ENCODE measurements around the gene WNT8B.

WNT8B gene

DNA sequence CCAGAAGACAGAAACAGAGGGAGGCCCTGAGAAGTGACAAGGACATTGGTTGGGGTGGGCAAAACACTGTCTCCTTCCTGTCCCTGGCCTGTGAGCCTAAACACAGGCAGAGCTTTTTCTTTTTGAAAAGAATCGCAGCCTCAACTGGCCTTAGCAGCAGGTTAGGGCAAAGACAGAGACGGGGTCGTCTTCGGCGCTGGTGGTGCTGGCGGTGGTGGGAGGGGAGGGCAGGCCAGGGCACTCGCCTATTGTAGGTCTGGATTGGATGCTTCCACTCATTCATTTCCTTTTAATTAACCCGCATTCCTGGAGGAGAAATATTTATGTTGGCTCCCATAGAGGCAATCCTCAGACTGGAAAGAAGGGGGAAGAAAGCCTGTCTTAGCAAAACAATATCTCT, 22.6 kb downstream of the WNT8B start:
- peak overlapping the region; percentile 2 for H3K9ac ChIP-seq (ENCODE audit: low read length)
- H3K27ac ChIP-seq (ENCODE audit: low read length) = no peak overlapping the region
- H3K4me3 ChIP-seq (ENCODE audit: low read length) = peak overlapping the region; percentile 39
- no peaks in the 10 kb centered on the region for H3K9me3 ChIP-seq (ENCODE audit: control insufficient read depth, low read depth, low read length)
- no peaks in the 10 kb centered on the region for H3K36me3 ChIP-seq (ENCODE audit: control insufficient read depth, low read depth, low read length)
- peaks cover 32% of the 10 kb centered on the region for H3K4me1 ChIP-seq (ENCODE audit: control insufficient read depth, low read depth, low read length)
- peaks cover 99% of the 10 kb centered on the region for H3K27me3 ChIP-seq (ENCODE audit: control insufficient read depth, insufficient read depth, low read length)

DNA sequence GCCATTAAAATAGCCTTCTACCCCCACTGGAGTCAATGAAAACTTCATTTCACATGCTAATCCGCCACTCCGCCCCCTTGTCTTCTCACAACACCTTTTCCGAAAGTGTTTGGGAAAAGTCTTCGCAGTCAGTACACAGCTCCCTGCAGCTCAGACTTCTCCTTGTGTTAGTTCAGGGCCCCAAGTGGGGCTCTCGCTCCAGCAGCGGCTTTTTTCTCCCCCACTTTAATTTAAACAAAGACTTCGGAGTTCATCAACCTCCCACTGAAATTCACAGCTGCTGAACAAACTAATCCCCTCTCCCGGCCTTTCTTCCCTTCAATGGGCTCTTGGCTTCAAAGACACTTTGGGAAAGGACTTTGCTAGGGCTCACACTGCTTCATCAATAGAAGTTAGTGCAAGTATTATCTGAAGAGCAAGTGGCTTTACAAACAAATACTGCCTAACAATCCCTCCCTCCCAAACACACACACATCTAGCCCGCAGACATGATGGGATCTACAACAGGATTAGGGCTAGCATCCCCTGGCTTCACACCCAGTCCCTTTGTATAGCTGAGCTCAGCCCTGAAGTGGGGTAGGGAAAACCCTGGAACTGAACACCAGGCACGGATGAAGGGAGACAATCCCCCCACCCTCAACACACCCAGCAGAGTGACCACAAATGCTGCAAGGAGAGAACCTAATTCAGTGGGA, 23.1 kb downstream of the WNT8B start:
- Histone ChIP-seq H3K27me3 (ENCODE audit: control insufficient read depth, insufficient read depth, low read length) (peaks cover 99% of the 10 kb centered on the region), H3K27ac (ENCODE audit: low read length) (no peak overlapping the region), H3K4me1 (ENCODE audit: control insufficient read depth, low read depth, low read length) (peaks cover 32% of the 10 kb centered on the region), H3K9ac (ENCODE audit: low read length) (no peak overlapping the region), H3K36me3 (ENCODE audit: control insufficient read depth, low read depth, low read length) (no peaks in the 10 kb centered on the region), H3K9me3 (ENCODE audit: control insufficient read depth, low read depth, low read length) (no peaks in the 10 kb centered on the region), H3K4me3 (ENCODE audit: low read length) (peak overlapping the region; percentile 39)

DNA sequence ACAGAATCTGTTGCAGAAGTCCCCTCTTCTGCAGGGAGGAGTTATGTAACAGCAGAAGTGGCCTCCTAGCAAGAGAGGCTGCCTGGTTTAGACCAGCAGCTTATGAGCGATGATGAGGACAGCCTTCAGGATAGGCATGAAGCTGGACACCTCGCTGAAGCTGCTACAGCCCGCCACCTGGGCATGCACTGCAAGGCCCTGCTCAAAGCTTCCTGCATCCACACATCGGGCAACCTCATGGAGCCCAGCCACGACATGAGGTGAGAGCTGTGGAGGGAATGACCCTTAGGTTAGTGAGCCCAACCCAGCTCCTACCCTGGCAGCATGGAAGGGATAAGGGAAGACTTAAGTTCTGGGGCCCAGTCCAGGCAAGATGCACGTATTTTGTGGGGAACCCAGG, 24.7 kb downstream of the WNT8B start:
- no peak overlapping the region for H3K4me3 ChIP-seq (ENCODE audit: low read length)
- no peaks in the 10 kb centered on the region for H3K36me3 ChIP-seq (ENCODE audit: control insufficient read depth, low read depth, low read length)
- H3K4me1 ChIP-seq (ENCODE audit: control insufficient read depth, low read depth, low read length) = peaks cover 32% of the 10 kb centered on the region
- H3K9me3 ChIP-seq (ENCODE audit: control insufficient read depth, low read depth, low read length) = no peaks in the 10 kb centered on the region
- H3K27me3 ChIP-seq (ENCODE audit: control insufficient read depth, insufficient read depth, low read length) = peaks cover 99% of the 10 kb centered on the region
- no peak overlapping the region for H3K27ac ChIP-seq (ENCODE audit: low read length)
- no peak overlapping the region for H3K9ac ChIP-seq (ENCODE audit: low read length)

DNA sequence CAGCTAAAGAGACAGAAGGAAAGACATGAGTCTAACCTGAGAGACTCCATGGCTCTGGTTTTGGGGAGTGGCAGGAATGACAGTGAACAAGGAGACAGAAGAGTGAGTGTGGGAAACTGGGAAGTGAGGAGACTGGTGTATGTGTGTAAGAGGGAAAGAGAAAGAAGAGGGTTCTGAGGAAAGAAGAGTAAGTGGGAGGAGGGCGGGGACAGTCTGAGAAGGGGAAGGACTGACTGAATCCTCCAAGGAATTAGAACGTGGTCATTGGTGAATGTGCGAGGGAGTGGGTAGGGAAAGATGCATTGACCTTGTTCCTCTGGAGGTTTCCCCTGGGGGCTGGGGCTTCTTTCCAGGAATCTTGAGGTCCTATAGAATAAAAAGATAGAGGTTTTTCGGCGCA, 26.6 kb downstream of the WNT8B start:
- Histone ChIP-seq H3K4me1 (ENCODE audit: control insufficient read depth, low read depth, low read length) (peaks cover 25% of the 10 kb centered on the region), H3K9me3 (ENCODE audit: control insufficient read depth, low read depth, low read length) (no peaks in the 10 kb centered on the region), H3K27ac (ENCODE audit: low read length) (no peak overlapping the region), H3K27me3 (ENCODE audit: control insufficient read depth, insufficient read depth, low read length) (peaks cover 96% of the 10 kb centered on the region), H3K4me3 (ENCODE audit: low read length) (no peak overlapping the region), H3K9ac (ENCODE audit: low read length) (no peak overlapping the region), H3K36me3 (ENCODE audit: control insufficient read depth, low read depth, low read length) (no peaks in the 10 kb centered on the region)

DNA sequence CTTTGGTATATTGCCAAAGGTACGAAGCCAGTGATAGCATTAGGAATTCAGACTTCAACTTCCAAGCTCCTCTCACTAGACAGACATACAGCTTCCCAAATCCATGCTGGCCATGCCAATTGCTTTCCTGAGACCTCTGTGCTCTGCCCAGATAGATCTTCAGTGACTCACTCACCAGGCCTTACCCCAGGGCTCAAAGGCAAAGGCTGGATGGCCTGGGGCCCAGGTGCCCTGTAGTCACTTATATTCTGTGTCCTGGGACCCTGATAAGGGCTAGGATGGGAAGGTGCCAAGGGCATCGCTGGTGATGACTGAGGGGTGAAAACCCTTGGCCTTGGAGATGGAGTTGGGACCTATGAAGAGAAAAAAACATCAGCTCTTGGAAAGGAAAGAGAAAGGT, 27.7 kb downstream of the WNT8B start:
- Histone ChIP-seq H3K4me3 (ENCODE audit: low read length) (no peak overlapping the region), H3K9ac (ENCODE audit: low read length) (no peak overlapping the region)

DNA sequence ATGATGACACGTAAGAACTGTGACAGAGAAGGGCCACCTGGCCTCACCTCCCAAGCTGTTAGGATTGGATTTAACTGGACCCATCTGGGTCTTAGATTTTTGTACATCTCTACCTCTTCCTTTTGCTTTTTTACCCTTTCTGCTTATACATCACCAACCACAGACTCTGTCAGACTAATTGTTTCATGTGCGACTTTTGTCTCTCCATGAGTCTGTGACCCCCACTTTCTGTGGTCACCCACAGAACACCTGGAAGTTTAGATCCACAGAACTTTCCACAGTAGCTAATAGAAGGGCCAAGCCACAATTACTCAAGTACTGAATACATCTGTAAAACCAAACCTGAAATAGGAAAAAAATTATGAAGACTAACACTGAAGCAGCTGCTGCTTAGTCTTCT, 33.8 kb downstream of the WNT8B start:
- no peak overlapping the region for H3K9ac ChIP-seq (ENCODE audit: low read length)
- peaks cover 50% of the 10 kb centered on the region for H3K27me3 ChIP-seq (ENCODE audit: control insufficient read depth, insufficient read depth, low read length)
- no peaks in the 10 kb centered on the region for H3K4me1 ChIP-seq (ENCODE audit: control insufficient read depth, low read depth, low read length)
- no peak overlapping the region for H3K4me3 ChIP-seq (ENCODE audit: low read length)
- H3K27ac ChIP-seq (ENCODE audit: low read length) = no peak overlapping the region
- no peaks in the 10 kb centered on the region for H3K36me3 ChIP-seq (ENCODE audit: control insufficient read depth, low read depth, low read length)
- no peaks in the 10 kb centered on the region for H3K9me3 ChIP-seq (ENCODE audit: control insufficient read depth, low read depth, low read length)

More for the DNA sequence above, 27.7 kb downstream of the WNT8B start:
- no peaks in the 10 kb centered on the region for H3K36me3 ChIP-seq (ENCODE audit: control insufficient read depth, low read depth, low read length)
- H3K4me1 ChIP-seq (ENCODE audit: control insufficient read depth, low read depth, low read length) = peaks cover 13% of the 10 kb centered on the region
- no peaks in the 10 kb centered on the region for H3K9me3 ChIP-seq (ENCODE audit: control insufficient read depth, low read depth, low read length)
- no peak overlapping the region for H3K27ac ChIP-seq (ENCODE audit: low read length)
- H3K27me3 ChIP-seq (ENCODE audit: control insufficient read depth, insufficient read depth, low read length) = peaks cover 91% of the 10 kb centered on the region

DNA sequence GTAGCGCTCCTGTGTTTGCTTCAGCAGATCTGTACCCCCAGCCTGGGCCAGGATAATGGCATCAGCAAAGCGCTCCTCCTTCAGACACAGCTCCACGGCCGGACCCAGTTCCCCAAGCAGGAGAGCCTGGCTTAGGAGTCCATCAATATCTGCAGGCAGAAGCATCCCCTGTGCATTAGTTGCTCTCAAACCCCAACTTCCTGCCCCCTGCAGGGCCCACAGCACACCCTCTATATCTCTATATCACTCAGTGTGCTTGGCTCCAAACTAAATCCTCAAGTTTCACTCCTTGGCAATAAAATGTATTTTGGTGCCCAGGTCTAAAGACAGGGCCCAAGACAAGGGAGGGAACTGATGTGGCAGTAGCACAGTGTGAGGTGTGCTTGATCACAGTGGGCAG, 35.2 kb downstream of the WNT8B start:
- H3K9ac ChIP-seq (ENCODE audit: low read length) = no peak overlapping the region
- no peaks in the 10 kb centered on the region for H3K36me3 ChIP-seq (ENCODE audit: control insufficient read depth, low read depth, low read length)
- no peaks in the 10 kb centered on the region for H3K9me3 ChIP-seq (ENCODE audit: control insufficient read depth, low read depth, low read length)
- peaks cover 38% of the 10 kb centered on the region for H3K27me3 ChIP-seq (ENCODE audit: control insufficient read depth, insufficient read depth, low read length)
- no peaks in the 10 kb centered on the region for H3K4me1 ChIP-seq (ENCODE audit: control insufficient read depth, low read depth, low read length)
- no peak overlapping the region for H3K4me3 ChIP-seq (ENCODE audit: low read length)
- H3K27ac ChIP-seq (ENCODE audit: low read length) = no peak overlapping the region

DNA sequence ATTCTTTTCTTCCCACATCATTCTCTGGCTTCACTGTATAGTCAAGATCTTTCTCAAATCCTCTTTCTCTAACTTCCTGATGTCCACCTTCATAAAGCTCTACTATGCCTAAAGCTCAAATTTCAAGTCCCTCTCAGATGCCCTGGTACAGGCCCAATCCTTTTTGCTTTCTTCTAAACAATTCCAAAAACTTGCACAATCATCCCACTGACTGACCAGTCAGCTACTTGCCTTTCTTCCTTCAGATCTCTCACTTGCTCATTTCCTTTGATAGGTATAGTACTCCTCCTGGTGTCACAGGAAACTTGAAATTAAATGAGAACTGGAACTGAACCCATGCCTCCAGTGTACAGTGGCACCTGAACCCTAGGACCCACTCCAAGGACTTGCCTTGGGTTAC, 38.6 kb downstream of the WNT8B start:
- no peak overlapping the region for H3K9ac ChIP-seq (ENCODE audit: low read length)
- H3K9me3 ChIP-seq (ENCODE audit: control insufficient read depth, low read depth, low read length) = no peaks in the 10 kb centered on the region
- H3K4me1 ChIP-seq (ENCODE audit: control insufficient read depth, low read depth, low read length) = no peaks in the 10 kb centered on the region
- H3K4me3 ChIP-seq (ENCODE audit: low read length) = no peak overlapping the region
- H3K36me3 ChIP-seq (ENCODE audit: control insufficient read depth, low read depth, low read length) = no peaks in the 10 kb centered on the region
- H3K27me3 ChIP-seq (ENCODE audit: control insufficient read depth, insufficient read depth, low read length) = peaks cover 9% of the 10 kb centered on the region
- H3K27ac ChIP-seq (ENCODE audit: low read length) = no peak overlapping the region

DNA sequence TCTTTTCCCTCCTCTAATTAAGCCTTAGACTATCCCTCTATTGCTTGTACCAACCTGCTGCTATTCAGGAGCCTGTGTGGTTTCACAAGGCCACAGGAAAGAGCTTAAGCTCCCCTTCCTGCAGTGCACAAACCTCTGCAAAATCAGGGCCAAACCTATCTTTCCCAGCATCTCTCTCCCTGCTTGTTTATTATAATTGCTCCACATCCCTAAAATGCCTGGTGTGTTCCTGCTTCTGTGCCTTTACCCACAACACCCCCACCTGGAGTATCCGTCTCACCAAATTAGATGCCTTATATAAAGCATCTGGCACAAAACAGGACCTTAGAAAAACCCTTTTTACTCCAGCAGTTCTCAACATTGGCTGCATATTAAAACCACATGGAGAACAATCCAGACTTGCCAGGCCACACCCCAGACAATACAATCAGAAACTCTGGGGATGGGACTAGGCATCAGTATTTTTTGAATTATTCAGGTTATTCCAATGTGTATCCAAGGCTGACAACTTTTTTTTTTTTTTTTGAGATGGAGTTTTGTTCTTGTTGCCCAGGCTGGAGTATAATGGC, 40.2 kb downstream of the WNT8B start:
- Histone ChIP-seq H3K4me1 (ENCODE audit: control insufficient read depth, low read depth, low read length) (no peaks in the 10 kb centered on the region), H3K27ac (ENCODE audit: low read length) (no peak overlapping the region), H3K9ac (ENCODE audit: low read length) (no peak overlapping the region), H3K4me3 (ENCODE audit: low read length) (no peak overlapping the region), H3K27me3 (ENCODE audit: control insufficient read depth, insufficient read depth, low read length) (peaks cover 8% of the 10 kb centered on the region), H3K36me3 (ENCODE audit: control insufficient read depth, low read depth, low read length) (no peaks in the 10 kb centered on the region), H3K9me3 (ENCODE audit: control insufficient read depth, low read depth, low read length) (no peaks in the 10 kb centered on the region)

DNA sequence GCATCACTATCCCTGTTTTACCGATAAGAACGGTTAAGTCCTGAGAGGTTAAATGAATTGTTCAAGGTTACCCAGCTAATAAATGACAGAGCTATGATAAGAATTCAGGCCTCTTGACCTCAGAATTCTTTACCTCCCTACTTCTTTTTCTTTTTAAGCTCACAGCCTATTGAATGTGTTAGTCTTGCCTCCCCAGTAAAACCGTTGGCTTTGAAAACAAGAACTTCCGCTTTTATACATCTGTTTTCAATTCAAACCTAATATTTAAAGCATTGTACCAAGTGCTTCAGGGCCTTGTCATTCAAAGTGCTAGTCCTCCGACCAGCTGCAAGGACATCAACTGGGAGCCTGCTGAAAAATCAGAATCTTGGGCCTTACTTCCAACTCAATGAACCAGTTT, 41.3 kb downstream of the WNT8B start:
- no peaks in the 10 kb centered on the region for H3K4me1 ChIP-seq (ENCODE audit: control insufficient read depth, low read depth, low read length)

DNA sequence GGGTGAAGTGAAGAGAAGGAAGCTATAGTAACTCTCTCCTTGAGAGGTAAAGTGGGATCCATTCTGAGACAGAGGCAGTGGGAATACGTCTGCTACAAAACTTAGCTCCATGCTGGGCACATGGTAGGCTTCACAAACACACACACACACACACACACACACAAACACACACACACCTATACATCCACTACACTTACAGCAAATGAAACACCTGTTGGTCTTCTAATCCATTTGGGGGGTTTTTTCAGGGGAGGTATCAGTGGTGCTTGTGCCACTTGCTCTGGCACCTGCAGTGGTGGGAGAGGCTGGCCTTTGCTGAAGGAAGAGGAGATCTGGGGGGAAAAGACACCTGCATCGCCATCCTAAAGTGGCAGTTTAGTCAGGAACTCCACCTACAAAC, 42.4 kb downstream of the WNT8B start:
- H3K27me3 ChIP-seq (ENCODE audit: control insufficient read depth, insufficient read depth, low read length) = peaks cover 14% of the 10 kb centered on the region
- no peaks in the 10 kb centered on the region for H3K4me1 ChIP-seq (ENCODE audit: control insufficient read depth, low read depth, low read length)
- no peak overlapping the region for H3K9ac ChIP-seq (ENCODE audit: low read length)
- H3K36me3 ChIP-seq (ENCODE audit: control insufficient read depth, low read depth, low read length) = no peaks in the 10 kb centered on the region
- H3K9me3 ChIP-seq (ENCODE audit: control insufficient read depth, low read depth, low read length) = no peaks in the 10 kb centered on the region
- no peak overlapping the region for H3K27ac ChIP-seq (ENCODE audit: low read length)
- no peak overlapping the region for H3K4me3 ChIP-seq (ENCODE audit: low read length)

More for the DNA sequence above, 41.3 kb downstream of the WNT8B start:
- Histone ChIP-seq H3K4me3 (ENCODE audit: low read length) (no peak overlapping the region), H3K9ac (ENCODE audit: low read length) (no peak overlapping the region), H3K36me3 (ENCODE audit: control insufficient read depth, low read depth, low read length) (no peaks in the 10 kb centered on the region), H3K9me3 (ENCODE audit: control insufficient read depth, low read depth, low read length) (no peaks in the 10 kb centered on the region), H3K27ac (ENCODE audit: low read length) (no peak overlapping the region), H3K27me3 (ENCODE audit: control insufficient read depth, insufficient read depth, low read length) (peaks cover 14% of the 10 kb centered on the region)

All from iPS-18a (cell line).